ENCODE results near the gene FRS2. TPM values are rescaled to one million over a fixed set of nuclear protein-coding genes. Genes with fewer than 3 reads are reported as not detected.
"Not testable (repeated sequence)": the region's sequence is repeated elsewhere in the genome, so short reads cannot be mapped to it uniquely, and the experiment has no call there.

Gene FRS2, protein sequence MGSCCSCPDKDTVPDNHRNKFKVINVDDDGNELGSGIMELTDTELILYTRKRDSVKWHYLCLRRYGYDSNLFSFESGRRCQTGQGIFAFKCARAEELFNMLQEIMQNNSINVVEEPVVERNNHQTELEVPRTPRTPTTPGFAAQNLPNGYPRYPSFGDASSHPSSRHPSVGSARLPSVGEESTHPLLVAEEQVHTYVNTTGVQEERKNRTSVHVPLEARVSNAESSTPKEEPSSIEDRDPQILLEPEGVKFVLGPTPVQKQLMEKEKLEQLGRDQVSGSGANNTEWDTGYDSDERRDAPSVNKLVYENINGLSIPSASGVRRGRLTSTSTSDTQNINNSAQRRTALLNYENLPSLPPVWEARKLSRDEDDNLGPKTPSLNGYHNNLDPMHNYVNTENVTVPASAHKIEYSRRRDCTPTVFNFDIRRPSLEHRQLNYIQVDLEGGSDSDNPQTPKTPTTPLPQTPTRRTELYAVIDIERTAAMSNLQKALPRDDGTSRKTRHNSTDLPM
- polyA plus RNA-seq (ENCODE audit: insufficient read depth in 1 of 5, insufficient read length in 5 of 5, low replicate concordance in 1 of 5) = 10 to 100 TPM; 32.5 to 60.8 (median 44.6) TPM
- long read RNA-seq, donor 1, partial matches to known transcripts = 13 of 15 reads
- long read RNA-seq, donor 1, other reads (novel, unspliced or antisense) = 0 of 15 reads
- long read RNA-seq, donor 2, transcript FRS2-206 (9 exons, 1,952 nt) = major isoform, 5 of 5 reads
- long read RNA-seq, donor 2, partial matches to known transcripts = 0 of 5 reads
- long read RNA-seq, donor 2, other reads (novel, unspliced or antisense) = 0 of 5 reads
- long read RNA-seq, donor 3, partial matches to known transcripts = 0 of 1 reads
- long read RNA-seq, donor 3, other reads (novel, unspliced or antisense) = 0 of 1 reads
- long read RNA-seq, donor 4 = 0 reads
- long read RNA-seq, donor 5, transcript FRS2-206 (9 exons, 1,952 nt) = major isoform, 9 of 15 reads
- long read RNA-seq, donor 5, partial matches to known transcripts = 5 of 15 reads
- long read RNA-seq, donor 5, other reads (novel, unspliced or antisense) = 0 of 15 reads
- long read RNA-seq, donor 6, partial matches to known transcripts = 11 of 13 reads
- long read RNA-seq, donor 6, other reads (novel, unspliced or antisense) = 0 of 13 reads
- long read RNA-seq, donor 7, transcript FRS2-206 (9 exons, 1,952 nt) = major isoform, 6 of 15 reads
- long read RNA-seq, donor 7, partial matches to known transcripts = 9 of 15 reads
- long read RNA-seq, donor 7, other reads (novel, unspliced or antisense) = 0 of 15 reads
- long read RNA-seq, donor 8, partial matches to known transcripts = 0 of 3 reads
- long read RNA-seq, donor 8, other reads (novel, unspliced or antisense) = 0 of 3 reads

DNA sequence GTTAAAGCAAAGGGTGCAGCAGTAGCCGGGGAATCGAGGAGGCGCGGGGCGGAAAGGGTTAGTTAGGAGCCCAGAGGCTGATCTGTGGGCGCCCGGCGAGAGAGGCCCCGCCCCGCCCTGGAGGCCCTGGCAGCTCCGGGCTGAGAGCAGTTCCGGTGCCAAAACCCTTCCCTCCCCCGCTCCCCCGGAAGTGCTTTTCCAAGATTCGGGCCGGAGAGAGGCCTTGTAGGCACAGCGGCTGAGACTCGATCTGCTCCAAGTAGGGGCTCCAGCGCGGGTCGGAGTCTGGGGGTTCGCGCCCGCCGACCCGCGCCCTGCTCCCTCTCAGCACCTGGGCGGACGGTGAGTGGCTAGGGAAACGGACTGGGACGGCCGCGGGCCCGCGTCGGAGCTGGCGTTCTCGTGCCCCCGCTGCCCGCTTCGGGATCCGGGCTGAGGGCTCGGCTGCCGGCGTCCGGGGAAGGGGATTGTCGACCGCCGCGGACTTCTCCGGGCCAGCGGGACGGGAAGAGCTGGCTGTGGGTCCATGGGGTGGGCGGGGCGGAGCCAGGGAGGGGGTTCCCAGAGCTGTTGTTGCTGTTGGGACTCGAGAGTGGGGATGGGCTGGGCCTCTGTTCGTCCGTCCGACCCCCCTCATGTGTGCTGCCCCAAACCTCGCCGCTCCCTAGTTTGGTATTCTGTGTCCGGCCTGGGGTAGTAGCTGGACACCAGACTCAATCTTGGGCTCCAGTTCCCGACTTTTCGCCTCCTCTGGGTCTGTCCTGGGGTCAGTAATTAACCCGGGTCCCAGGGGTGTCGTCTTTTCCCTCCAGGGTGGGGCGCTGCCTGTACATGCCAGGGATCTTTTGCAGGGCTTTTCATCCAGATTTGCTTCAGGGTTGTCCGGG lies at the start of gene FRS2:
TSS of gene FRS2 (plus strand) at position 200 of the 887 bp plus-strand sequence. CDS start 98,643 bp downstream, outside the sequence.
- peak; percentile 92 to 93 for DNase-seq

DNA sequence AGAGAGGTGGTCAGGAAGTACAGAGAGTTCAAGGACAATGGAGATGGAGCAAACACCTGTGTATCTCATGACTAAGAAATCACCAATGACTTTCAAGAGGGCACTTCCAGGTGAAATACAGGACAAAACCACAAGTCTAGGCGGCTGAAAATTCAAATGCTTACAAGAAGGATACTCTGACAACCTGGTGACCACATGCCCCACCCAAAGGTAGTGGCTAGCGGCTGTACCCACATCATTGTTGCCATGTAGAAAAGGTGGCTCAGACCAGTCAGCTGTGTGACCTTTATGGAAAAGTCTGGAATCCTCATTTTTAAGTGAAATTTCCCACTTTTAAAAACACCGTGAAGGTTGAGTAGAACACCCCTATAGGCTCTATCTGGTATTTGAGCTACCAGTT lies 48.6 kb upstream of the FRS2 start:
- no peak for DNase-seq

DNA sequence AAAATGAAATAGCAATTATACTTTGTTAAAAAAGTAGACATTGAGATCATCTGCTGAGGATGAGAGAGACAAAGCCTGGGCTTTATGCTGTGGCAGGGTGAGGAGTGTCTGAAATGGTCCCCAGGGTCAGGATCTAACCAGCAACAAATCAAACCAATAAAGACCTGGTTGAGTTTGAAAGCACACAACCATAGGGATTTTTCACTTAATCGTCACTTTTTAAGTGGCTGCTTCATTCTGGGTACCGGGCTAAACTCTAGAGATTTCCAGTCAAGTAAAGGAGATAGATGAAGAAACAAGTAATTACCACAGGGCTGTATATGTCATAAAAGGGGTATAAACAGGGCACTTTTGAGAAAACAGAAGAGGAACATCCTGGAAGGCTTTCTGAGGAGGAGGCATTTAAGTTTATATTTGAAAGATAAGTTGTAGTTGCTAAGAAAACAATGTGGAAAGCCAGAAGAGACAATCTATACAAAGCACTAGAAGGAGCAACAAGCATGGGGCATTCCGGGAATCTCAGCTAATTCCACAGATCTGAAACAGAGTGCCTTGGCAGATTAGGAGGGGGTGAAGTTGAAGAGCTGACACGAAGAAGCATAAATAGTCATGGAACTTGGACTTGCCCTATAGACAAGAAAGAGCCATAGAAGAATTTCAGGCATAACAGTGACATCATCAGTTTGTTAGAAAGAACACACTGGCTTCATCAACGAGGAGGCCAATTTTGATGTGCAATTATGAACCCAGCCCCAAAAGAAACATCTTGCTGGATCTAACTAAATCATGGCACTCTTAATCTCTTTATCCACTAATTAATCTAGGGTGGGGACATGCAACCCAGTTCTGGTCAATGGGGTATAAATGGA lies 46.9 kb upstream of the FRS2 start:
- DNase-seq = no peak

DNA sequence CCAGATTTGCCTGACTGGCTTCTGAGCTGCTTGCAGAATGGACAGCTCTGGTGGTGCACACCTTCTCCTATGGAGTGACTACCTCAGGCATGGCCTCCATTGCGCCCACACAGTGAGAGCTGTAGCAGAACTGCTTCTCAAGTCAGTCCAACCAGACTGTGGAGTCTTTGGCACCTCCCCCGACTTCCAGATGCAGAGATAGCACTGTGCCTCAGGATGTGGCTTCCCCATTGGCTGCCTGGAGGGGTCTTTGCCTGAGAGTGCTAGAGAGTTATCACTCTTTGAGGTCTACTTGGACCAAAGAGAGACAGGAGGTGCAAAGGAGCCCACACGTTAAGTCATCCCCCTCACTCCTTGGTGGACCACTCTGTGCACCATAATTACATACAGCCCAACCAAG lies 44.8 kb upstream of the FRS2 start:
- no peak for DNase-seq

DNA sequence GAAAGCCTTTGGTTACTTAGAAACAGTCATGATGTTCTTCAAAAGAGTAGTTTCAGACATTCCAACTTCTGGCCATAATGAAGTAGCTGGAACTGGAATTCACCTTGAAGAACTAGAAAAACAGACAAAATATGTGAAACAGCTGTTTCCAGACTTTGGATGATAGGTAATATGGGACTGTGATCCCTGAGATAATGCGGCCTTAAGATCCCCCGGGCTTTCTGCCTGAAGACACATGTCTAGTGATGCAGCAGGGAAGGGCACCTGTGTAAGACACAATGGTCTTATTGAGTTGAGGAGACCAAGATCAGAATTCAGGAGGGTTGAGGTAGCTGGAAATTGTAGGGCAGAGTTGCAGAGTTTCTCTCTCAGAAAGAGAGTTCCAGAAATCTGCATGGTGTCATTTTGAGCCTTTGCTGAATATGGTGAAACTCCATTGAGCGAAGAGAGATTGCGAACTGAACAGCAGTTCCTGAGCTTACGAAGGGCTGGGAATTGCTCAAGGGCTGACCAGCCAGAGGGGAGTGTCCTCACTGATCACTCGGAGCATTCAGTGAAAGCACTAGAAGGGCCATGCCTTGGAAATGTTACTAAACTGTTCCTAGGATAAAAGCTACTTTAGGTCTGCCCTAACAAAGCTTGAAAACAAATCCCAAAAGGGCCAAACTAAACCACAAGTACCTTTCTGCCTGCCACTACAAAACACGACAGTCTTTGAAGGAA lies 41.7 kb upstream of the FRS2 start:
- DNase-seq = no peak

DNA sequence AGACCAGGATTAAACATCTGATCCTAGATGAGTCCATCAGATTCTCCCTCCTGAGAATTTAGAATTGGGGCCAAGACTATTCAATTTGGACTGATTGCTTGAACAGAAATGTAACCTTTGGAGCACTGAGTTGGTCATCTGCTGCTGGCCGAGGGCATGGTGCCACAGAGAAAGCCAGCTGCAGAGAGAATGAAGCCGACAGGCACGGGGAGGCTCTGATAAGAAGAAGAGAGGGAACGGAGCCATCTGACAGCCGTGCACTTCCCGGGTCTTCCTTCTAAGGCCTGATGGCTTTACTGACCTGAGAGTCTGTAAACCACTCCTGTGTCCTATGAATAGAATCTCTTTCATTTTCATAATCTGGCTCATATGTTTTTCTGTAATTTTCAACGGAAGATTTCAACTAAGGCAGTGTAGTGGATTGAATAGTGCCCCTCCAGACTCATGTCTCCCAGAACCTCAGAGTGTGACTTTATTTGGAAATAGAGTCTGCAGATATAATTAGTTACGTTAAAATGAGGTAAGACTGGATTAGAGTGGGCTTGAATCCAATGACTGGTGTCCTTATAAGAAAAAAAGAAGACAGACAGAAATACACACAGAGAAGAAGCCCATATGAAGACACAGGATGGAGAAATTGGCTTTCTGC lies 39.1 kb upstream of the FRS2 start:
- DNase-seq = no peak

DNA sequence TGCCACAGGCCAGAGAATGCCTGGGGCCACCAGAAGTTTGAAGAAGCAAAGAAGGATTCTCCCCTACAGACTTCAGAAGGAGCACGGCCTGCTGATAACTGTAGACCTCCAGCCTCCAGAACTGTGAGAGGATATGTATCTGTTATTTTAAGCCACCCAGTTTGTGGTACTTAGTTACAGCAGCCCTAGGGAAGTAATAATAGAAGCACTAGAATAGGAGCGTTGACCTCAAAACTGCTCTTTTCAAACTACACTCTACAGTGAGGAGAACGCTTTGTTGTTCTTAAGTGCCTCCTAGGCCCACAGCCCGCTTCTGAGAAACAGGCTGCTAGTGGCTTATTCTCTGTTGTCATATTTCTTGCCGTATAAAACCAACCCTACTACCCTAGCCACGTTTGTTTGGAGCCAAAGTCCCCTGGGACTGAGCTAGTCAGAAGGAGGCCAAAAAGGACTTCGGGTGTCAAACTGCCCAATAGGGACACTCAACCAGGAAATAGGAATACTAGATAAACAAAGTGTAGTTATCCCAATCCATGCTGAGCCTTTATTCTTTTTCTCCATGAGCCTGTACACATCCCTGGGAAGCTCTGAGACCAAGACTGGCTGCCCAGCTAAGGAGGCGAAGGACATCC lies 38.5 kb upstream of the FRS2 start:
- DNase-seq = no peak

DNA sequence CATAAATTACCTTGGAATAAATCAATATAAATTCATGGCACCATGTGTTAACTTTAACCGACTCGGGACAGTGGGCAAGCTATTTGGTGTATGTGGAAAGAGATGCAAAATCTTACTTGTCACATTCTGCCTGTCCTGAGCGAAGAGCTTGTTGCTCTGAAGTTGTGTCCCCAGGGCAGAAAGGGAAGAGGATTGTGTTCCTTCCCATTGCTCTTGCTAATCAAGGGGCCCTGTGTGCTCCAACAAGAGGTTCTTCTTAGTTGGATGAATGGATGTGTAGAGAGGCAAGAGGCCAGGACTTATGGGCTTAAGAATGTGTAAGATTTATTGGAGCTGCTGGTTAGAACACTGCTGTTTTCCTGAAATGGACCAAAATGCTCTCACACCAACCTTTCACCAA lies 36.5 kb upstream of the FRS2 start:
- DNase-seq = no peak

DNA sequence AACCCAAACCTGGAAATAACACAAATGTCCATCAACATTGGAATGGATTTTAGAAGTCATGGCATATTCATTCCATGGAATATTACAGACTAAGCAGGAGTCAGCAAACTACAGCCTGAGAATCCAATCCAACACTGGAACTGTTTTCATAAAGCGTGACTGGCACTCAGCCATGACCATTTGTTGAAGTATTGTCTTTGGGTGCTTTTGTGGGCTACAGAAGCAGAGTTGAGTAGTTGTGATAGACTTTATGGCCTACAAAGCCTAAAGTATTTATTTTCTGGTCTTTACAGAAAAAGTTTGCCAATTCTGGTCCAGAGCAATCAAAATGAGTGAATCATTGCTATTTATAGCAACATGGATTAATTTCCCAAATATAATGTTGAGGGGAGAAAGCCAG lies 34.5 kb upstream of the FRS2 start:
- no peak for DNase-seq

DNA sequence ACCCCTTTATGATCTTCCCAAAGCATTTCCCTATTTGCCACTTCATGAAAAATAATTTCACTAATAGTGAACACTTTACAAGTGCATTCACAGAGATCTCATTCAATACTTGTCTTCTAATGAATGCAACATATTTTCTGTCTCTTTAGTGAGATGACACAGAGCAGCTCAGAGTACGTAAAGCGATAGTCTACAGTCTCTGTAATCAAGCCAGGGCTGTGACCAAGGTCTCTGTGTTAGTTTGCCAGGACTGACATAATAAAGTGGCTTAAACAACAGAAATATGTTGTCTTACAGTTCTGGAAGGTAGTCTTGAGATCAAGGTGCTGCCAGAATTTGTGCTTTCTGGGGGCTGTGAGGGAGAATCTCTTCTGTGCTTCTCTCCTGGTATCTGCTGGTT lies 33.1 kb upstream of the FRS2 start:
- DNase-seq = no peak

DNA sequence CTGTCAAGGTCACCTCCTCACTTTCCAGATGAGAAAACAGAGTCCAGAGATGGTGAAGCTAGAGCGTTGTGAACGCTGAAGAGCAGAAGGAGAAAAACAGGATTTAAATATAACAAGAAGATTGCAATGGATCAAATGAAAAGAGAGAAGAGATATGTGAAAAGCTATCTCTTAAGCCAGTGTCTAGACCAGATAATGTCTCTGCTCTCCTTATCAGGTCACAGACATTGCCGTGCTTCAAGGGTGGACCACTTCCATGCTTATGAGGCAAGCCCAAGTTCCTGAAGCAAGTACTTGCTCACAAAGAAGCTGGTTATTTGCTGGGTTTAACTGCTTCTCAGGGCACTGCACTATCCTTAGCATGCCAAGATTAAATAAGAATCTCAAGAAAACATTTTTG lies 31.6 kb upstream of the FRS2 start:
- DNase-seq = no peak

DNA sequence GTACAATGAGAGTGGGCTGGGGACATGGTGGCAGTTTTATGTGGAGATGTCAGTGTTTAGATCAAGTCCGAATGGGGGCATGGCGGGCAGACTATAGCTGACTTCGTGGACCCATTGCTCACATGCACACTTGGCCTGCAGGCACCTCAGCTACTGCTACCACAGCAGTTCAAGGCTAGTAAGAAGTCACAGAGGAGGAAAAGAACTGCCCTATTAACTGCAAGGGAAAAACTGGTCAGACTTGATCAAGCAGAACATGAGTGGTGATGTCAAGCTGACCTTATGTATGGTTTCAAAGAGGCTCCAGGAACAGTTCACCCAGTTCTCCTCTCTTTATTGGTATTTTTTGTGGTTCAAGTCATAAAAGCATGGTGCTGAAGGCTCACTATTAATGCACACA lies 30.2 kb upstream of the FRS2 start:
- no peak for DNase-seq

DNA sequence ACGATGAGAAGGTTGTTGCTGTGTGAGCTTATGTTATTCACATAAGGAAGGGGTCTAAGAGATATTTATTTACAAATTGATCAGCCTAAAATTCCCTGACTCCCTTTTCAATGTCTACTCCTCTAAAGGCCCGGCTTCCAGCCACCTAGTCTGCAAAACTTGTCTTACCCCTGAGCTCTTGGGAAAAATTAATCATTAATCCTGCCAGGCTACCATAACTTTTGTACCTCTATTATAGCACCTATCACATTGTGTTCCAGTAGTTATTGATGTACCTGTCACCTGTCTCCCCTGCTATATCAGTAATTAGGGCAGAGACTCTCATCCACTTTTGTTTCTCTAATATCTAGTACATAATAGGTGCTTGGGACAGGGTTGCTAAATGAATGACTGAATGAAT lies 29.3 kb upstream of the FRS2 start:
- DNase-seq = no peak

DNA sequence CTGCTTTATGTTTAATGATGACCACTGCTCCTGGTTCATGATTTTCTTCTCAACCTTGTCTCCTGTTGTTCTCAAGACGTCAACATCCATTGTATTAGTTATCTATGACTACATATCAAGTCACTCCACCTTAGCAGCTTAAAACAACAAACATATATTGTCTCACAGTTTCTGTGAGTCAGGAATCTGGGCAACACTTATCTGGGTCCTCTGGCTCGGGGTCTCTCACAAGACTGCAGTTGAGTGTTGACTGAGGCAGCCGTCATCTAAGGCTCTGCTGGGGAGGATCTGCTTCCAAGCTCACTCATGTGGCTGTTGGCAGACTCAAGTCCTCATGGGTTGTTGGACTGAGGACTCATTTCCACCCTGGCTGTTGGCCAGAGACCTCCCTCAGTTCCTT lies 27.3 kb upstream of the FRS2 start:
- DNase-seq = no peak

DNA sequence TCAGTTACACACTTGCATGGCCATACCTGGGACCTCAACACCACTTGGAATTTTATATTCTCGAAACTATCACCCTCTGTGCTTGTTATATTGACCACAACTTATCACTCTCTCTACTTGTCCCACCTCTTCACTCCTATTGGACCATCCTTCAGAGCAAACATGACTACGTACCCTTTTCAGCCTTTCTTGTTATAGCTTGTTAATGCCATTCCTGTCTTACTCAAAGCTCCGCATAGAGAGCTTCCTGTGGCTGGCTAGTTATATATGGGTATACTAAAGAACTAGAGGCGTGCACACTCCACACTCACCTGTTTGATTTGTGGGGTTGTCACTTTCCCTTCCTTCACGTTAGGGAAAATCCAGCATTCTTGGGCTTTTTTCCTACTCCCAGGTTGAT lies 26.3 kb upstream of the FRS2 start:
- DNase-seq = no peak

DNA sequence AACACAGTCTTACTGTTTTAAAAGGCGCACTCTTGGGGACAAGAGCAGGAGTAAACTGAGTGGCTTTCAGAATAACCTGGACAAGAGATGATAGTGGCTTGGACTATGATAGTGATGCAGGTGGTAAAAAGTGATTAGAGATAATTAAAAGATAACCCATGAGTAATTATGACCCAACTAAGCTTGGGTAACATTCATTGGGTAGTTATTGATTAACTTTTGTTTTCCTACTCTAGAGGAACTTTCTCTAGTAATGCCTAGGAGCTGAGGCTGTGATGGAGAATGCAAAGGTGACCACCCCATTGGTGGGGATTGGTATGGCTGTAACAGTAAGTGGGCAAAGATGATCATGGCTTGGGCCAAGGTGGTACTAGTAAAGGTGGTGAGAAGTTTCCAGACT lies 22.3 kb upstream of the FRS2 start:
- DNase-seq = no peak

DNA sequence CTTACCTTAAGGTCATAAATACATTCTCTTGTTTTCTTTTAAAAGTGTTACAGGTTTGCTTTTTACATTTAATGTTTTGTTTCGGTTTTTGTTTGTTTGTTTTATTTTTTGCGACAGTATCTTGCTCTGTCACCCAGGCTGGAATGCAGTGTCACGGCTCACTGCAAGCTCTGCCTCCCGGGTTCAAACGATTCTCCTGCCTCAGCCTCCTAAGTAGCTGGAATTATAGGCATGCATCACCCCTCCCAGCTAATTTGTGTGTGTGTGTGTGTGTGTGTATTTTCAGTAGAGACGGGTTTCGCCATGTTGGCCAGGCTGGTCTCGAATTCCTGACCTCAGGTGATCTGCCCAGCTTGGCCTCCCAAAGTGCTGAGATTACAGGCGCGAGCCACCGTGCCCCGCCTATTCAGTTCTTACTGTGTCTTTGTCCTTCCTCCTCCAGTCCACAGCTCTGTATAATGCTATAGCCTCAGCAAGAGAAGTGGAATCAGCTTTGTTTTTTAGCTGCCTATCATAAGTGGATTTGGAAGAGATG lies 17.5 kb upstream of the FRS2 start:
- not testable (repeated sequence) for DNase-seq

DNA sequence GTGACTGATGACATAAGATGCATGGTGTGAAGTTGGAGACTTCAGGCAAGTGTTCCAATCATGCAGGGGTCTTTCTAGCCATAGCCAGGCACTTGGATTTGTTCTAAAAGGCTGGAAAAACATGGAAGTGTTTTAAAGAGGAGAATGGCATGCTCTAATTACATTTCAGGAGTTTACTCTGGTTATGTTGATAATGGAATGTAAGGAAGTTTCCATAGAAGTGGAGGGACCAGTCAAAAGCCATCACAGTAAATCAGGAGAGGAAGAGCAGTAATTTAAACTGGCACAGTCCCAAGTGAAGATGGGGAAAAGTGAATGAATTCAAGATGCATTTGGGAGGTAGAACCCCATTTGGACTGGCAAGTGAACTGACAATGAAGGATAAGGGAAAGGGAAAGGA lies 13.9 kb upstream of the FRS2 start:
- no peak for DNase-seq
